B cell (primary cell): Measurements from ENCODE around the gene ZNF618. TPM values are rescaled to one million over a fixed set of nuclear protein-coding genes. Genes with fewer than 3 reads are reported as not detected.

Experiments
- ATAC-seq: fragments of 200-7000 bp; cut with Tn5 transposase; one replicate; pipeline ENCODE4 v1.10.0; 2021; ENCODE audit warnings: low read depth, mild to moderate bottlenecking, moderate number of reproducible peaks, moderate library complexity
- CTCF ChIA-PET: fragments of 350-600 bp; sonication (Branson Sonifier 250); formaldehyde crosslinking; loops from one replicate; lab custom pipeline; 2021; ENCODE audit warnings: antibody characterized with exemption, inconsistent platforms; lab: Charles Lee
- POLR2A ChIA-PET: fragments of 350-600 bp; sonication (Branson Sonifier 250); formaldehyde crosslinking; loops from one replicate; lab custom pipeline; 2021; ENCODE audit warnings: antibody characterized with exemption; lab: Charles Lee
- DNase-seq: peaks from one replicate; pipeline ENCODE4 v3.0.0; 2013
- H2AFZ ChIP-seq: 2 replicates; pipeline ENCODE4 v1.6.1; 2012; ENCODE audit warnings: mild to moderate bottlenecking, low read depth, low read length; ENCODE audit not compliant: insufficient read depth, poor library complexity, severe bottlenecking
- H3K27ac ChIP-seq, 2 donors: 1 replicate in 1 of 2; 2 replicates in 1 of 2; pipeline ENCODE4 v1.5.1; 2012 to 2013; ENCODE audit warnings: low read length in 2 of 2, mild to moderate bottlenecking in 2 of 2, moderate library complexity in 1 of 2
- H3K27me3 ChIP-seq, 4 experiments: fragments of 200-600 bp in 1 of 4; sonication (generic) in 1 of 4; replicated peaks in 1 of 4; 1 replicate in 2 of 4; 2 replicates in 2 of 4; pipeline versions ENCODE4 v1.6.1 to v1.7.0; 2013 to 2016; ENCODE audit warnings: low read length in 3 of 4, mild to moderate bottlenecking in 2 of 4, mixed read lengths in 1 of 4, moderate library complexity in 1 of 4; ENCODE audit not compliant: insufficient read depth in 4 of 4, control insufficient read depth in 3 of 4; ENCODE audit errors: control extremely low read depth in 1 of 4
- H3K36me3 ChIP-seq, 2 experiments: replicated peaks in 1 of 2; 1 replicate in 1 of 2; 2 replicates in 1 of 2; pipeline versions ENCODE4 v1.6.1 to v1.7.1; 2013; ENCODE audit warnings: low read length in 1 of 2; ENCODE audit not compliant: insufficient read depth in 2 of 2, control insufficient read depth in 1 of 2; ENCODE audit errors: control extremely low read depth in 1 of 2, extremely low read depth in 1 of 2
- H3K4me1 ChIP-seq, 2 donors: fragments of 200-600 bp in 1 of 2; sonication (generic) in 1 of 2; 1 replicate in 1 of 2; 2 replicates in 1 of 2; pipeline versions ENCODE4 v1.5.1 to v1.6.1; 2013 to 2017; ENCODE audit warnings: low read length in 2 of 2; ENCODE audit not compliant: control insufficient read depth in 2 of 2, insufficient read depth in 2 of 2
- H3K4me2 ChIP-seq: replicated peaks from 2 replicates; pipeline ENCODE3; 2012; ENCODE audit warnings: mild to moderate bottlenecking, low read depth, low read length; ENCODE audit not compliant: poor library complexity, severe bottlenecking
- H3K4me3 ChIP-seq, 5 experiments: fragments of 200-600 bp in 1 of 5; sonication (generic) in 1 of 5; 1 replicate in 3 of 5; 2 replicates in 2 of 5; pipeline versions ENCODE4 v1.5.1 to v1.7.0; 2011 to 2016; ENCODE audit warnings: low read length in 4 of 5, mild to moderate bottlenecking in 4 of 5, low read depth in 2 of 5, control low read depth in 1 of 5, moderate library complexity in 1 of 5; ENCODE audit not compliant: insufficient read depth in 1 of 5; ENCODE audit errors: control extremely low read depth in 1 of 5, extremely low read depth in 1 of 5
- H3K79me2 ChIP-seq: fragments of 200-600 bp; sonication (generic); one replicate; pipeline ENCODE4 v1.6.0; 2016; ENCODE audit warnings: low read length; ENCODE audit not compliant: control insufficient read depth, insufficient read depth
- H3K9ac ChIP-seq: fragments of 200-600 bp; sonication (generic); 2 replicates; pipeline ENCODE4 v1.6.1; 2017; ENCODE audit warnings: mild to moderate bottlenecking, low read length, moderate library complexity
- H3K9me3 ChIP-seq, 3 donors: one replicate each; pipeline versions ENCODE4 v1.6.1 to v1.7.1; 2013; ENCODE audit warnings: low read length in 2 of 3; ENCODE audit not compliant: control insufficient read depth in 2 of 3, insufficient read depth in 1 of 3; ENCODE audit errors: control extremely low read depth in 1 of 3
- H4K20me1 ChIP-seq: 2 replicates; pipeline ENCODE4 v1.6.0; 2012; ENCODE audit warnings: mild to moderate bottlenecking, low read length; ENCODE audit not compliant: insufficient read depth, control insufficient read depth, poor library complexity, severe bottlenecking
- H3K27ac Mint-ChIP-seq: one replicate; pipeline ENCODE4 v1.8.0; 2021; ENCODE audit warnings: mixed read lengths
- H3K27me3 Mint-ChIP-seq: one replicate; pipeline ENCODE4 v1.8.0; 2021; ENCODE audit warnings: mixed read lengths
- H3K4me1 Mint-ChIP-seq: one replicate; pipeline ENCODE4 v1.8.0; 2021; ENCODE audit warnings: mixed read lengths
- H3K4me3 Mint-ChIP-seq: one replicate; pipeline ENCODE4 v1.8.0; 2021; ENCODE audit warnings: mixed read lengths
- H3K9me3 Mint-ChIP-seq: one replicate; pipeline ENCODE4 v1.8.0; 2022; ENCODE audit warnings: mixed read lengths; ENCODE audit not compliant: insufficient read depth
- EZH2 ChIP-seq: IDR thresholded peaks from 2 replicates; pipeline ENCODE4 v1.6.1; 2012; ENCODE audit warnings: borderline replicate concordance, low read depth, mild to moderate bottlenecking, moderate library complexity, low read length; ENCODE audit not compliant: insufficient read depth, poor library complexity, severe bottlenecking
- WGBS: methylation state at CpG from one replicate; pipeline ENCODE4 v1.1.5; 2013; ENCODE audit warnings: missing lambda C conversion rate; ENCODE audit not compliant: insufficient coverage; 5-methylcytosine and 5-hydroxymethylcytosine counted together
- intact Hi-C: fragments of 100-400 bp; cut with micrococcal nuclease; formaldehyde crosslinking; loops from one replicate; pipeline ENCODE4 v1.10.0; 2022
- polyA plus RNA-seq: library from polyadenylated mRNA; depleted of rRNA; stranded (reverse); fragments of >200 nt; gene quantifications from 2 replicates; pipeline ENCODE4 v1.2.3, GENCODE V29; 2012
- total RNA-seq, 2 donors: library from RNA; stranded (reverse); fragments of 120-200 nt in 1 of 2; gene quantifications; 1 replicate in 1 of 2; 2 replicates in 1 of 2; pipeline versions ENCODE4 v1.2.3 to v1.2.4, GENCODE V29; 2013 to 2022
- TF ChIP-seq, protein P1 (sequence below): fragments of 200-600 bp; IDR thresholded peaks from one replicate; pipeline ENCODE4 v1.8.0; 2022; ENCODE audit warnings: antibody characterized with exemption, mild to moderate bottlenecking

The ZNF618 gene
- total and polyA plus RNA-seq, 2 donors (not counting 1 experiment from before 2014, with no cell fraction given): 1.4 to 2.5 TPM

DNA sequence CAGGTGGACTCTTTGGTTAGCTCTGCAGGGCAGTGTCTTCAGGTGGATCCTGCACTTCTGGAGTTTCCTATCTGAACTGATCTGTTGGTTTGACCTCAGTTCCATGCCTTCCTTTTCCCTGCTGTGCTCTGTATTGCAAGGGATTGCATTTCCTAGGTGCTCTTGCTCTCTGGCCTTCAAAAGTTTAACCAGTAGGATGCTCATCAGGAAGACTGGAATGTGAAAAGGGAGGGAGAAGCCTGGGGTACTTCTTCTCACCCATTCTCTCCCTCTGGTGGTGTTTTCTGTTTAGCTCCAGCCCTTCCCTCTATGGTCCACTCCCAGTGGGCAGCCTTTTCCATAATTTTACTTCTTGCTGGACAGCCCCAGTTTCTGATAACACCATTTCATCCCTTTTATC, 78.5 kb downstream of the ZNF618 start:
- Histone ChIP-seq H2AFZ (no peak overlapping the region), H3K4me3 (no peak overlapping the region), H4K20me1 (no peaks in the 10 kb centered on the region), H3K4me2 (no peak overlapping the region), H3K4me1 (no peaks in the 10 kb centered on the region), H3K27me3 (no peaks in the 10 kb centered on the region), H3K9me3 (no peaks in the 10 kb centered on the region), H3K79me2 (no peaks in the 10 kb centered on the region), H3K27ac (no peak overlapping the region), H3K9ac (no peak overlapping the region), H3K36me3 (no peaks in the 10 kb centered on the region)
- no peak for ATAC-seq
- H3K4me1 Mint-ChIP-seq: no peaks in the 10 kb centered on the region
- ChIA-PET POLR2A (no interaction called here), CTCF (no interaction called here)
- no peak overlapping the region for H3K4me3 Mint-ChIP-seq
- no peak overlapping the region for H3K27ac Mint-ChIP-seq
- intact Hi-C loops: no loop called here
- H3K27me3 Mint-ChIP-seq: peaks cover 5% of the 10 kb centered on the region
- TF ChIP-seq EZH2: no peak
- TF ChIP-seq, protein P1, sequence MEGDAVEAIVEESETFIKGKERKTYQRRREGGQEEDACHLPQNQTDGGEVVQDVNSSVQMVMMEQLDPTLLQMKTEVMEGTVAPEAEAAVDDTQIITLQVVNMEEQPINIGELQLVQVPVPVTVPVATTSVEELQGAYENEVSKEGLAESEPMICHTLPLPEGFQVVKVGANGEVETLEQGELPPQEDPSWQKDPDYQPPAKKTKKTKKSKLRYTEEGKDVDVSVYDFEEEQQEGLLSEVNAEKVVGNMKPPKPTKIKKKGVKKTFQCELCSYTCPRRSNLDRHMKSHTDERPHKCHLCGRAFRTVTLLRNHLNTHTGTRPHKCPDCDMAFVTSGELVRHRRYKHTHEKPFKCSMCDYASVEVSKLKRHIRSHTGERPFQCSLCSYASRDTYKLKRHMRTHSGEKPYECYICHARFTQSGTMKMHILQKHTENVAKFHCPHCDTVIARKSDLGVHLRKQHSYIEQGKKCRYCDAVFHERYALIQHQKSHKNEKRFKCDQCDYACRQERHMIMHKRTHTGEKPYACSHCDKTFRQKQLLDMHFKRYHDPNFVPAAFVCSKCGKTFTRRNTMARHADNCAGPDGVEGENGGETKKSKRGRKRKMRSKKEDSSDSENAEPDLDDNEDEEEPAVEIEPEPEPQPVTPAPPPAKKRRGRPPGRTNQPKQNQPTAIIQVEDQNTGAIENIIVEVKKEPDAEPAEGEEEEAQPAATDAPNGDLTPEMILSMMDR: no peak
- H3K9me3 Mint-ChIP-seq: no peaks in the 10 kb centered on the region
- no peak for DNase-seq

- H3K27ac Mint-ChIP-seq: no peak overlapping the region
- H3K4me1 Mint-ChIP-seq: no peaks in the 10 kb centered on the region
- TF ChIP-seq EZH2: no peak
- TF ChIP-seq, protein P1: no peak
- ATAC-seq (no peak), DNase-seq (no peak)
- H3K9me3 Mint-ChIP-seq: no peaks in the 10 kb centered on the region
- no peak overlapping the region for H3K4me3 ChIP-seq
- no peak overlapping the region for H3K9ac ChIP-seq
- no peaks in the 10 kb centered on the region for H3K9me3 ChIP-seq
- no peaks in the 10 kb centered on the region for H3K27me3 ChIP-seq
- 60% methylated on average over 1 of the region's 2 CpGs for WGBS
- no peaks in the 10 kb centered on the region for H3K4me1 ChIP-seq
- H3K36me3 ChIP-seq: no peaks in the 10 kb centered on the region
- no peak overlapping the region for H2AFZ ChIP-seq
- intact Hi-C loops: no loop called here
- no peak overlapping the region for H3K4me2 ChIP-seq
- no peaks in the 10 kb centered on the region for H3K79me2 ChIP-seq
- ChIA-PET CTCF (no interaction called here), POLR2A (no interaction called here)
- no peak overlapping the region for H3K4me3 Mint-ChIP-seq
- H4K20me1 ChIP-seq: no peaks in the 10 kb centered on the region
- peaks cover 5% of the 10 kb centered on the region for H3K27me3 Mint-ChIP-seq
- H3K27ac ChIP-seq: no peak overlapping the region
Observed at GRCh38 chr9:113955076-113955752, 79.1 kb downstream of the ZNF618 start.
